Hepatic stellate cell (primary cell): ENCODE measurements around the gene POLH.
"Not testable (repeated sequence)": the region's sequence is repeated elsewhere in the genome, so short reads cannot be mapped to it uniquely, and the experiment has no call there.

Source experiments
- DNase-seq: peaks from one replicate; pipeline ENCODE4 v3.0.0; 2011; ENCODE audit warnings: low spot score

Gene POLH

DNA sequence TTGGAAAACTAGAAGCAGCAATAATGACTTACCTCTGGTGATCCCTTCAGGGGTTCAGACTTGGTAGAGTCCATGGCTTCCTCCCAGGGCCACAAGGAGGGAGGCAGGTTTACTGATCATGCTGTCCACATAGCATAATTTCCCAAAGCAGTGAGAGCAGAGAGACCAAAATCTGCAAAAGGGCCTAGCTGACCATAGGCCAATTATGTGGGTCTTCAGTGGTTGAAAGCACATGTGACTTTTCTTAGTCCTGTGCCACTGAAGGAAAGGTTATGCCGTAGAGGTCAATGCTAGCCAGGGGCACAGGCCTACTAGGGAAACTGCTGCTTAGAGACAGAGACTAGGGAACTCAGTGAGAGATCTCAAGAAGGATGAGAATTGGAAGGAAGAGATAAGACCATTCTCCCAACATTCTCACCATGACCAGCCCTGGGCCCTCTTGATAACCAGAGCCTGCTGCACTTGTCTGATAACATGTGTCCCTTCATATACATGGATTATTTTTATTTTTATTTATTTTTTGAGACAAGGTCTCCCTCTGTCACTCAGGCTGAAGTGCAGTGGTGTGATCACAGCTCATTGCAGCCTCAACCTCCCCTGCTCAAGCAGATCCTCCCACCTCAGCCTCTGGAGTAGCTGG lies 55.1 kb downstream of the POLH start:
- no peak for DNase-seq

DNA sequence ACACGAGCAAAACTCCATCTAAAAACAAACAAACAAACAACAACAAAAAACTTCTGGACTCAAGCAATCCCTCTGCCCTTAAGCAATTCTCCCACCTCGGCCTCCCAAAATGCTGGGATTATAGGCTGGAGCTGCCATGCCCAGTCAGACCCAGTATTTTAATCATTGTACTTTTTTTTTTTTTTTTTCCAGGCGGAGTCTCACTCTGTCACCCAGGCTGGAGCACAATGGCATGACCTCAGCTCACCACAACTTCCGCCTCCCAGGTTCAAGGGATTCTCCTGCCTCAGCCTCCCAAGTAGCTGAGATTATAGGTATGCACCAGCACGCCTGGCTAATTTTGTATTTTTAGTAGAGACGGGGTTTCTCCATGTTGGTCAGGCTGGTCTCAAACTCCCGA lies 57.0 kb downstream of the POLH start:
- not testable (repeated sequence) for DNase-seq

DNA sequence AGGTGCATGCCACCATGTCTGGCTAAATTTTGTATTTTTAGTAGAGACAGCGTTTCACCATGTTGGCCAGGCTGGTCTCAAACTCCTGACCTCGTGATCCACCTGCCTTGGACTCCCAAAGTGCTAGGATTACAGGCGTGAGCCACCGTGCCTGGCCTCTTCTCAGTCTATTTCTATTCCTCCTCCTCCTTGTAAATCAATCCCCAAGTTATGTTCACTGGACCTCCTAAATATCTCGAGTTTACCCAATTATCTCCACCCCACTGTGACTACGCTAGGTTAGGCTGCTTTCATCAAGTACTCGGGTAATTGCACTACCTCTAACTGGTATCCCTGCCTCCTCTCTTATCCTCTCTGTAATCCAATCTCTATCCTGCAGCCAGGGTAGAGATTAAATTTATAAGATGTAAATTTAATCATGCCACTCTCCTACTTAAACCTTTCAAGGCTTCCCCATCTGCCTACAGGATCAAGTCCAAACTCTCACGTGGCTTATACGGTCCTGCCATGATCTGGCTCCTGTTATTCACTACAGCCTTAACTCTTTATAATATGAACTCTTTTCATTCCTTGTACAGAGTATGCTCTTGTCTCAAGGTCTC lies 58.8 kb downstream of the POLH start:
- DNase-seq = no peak

DNA sequence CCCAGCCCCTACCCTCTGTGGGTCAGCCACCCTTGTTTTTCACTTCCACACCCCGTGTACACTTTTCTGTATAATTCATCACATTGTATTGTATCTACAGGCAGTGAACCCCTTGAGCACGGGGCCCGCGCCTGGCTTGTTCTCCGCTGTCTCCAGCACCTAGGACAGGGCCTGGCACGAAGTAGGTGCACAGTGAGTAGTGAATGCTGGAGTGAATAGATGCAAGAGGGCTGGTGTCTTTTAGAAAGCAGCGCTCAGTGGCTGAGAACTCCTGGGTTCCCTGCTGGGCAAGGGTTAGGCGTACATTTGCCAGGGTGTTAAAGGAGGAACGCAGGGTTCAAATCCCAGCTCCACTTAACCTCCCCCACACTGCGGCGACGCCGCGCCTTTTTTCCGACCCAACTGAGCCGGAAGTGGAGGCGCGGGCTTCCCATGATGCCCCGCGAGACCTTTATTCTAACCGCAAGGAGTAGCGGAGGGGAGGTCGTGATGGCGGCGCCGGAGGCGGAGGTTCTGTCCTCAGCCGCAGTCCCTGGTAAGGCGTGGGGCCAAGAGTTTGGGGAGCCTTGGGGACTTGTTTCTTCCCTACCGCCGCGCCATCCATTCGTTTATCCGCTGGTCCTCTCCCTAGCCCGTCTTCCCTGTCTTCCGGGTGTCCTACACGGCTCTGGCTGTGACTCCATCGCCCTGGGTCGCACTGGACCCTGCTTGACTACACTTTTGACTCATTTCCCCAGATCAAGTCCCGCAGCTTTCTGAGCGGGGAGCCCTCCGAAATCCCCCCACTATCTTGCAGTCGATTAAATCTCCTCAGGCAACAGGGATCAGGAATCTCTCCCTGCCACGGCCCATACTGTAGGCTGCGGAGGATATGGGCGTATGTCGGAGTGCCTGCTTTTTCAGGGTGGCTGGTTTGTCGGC lies 59.7 kb downstream of the POLH start, which contains the start of gene MAD2L1BP:
TSS of gene MAD2L1BP (plus strand) at position 454 of the 921 bp plus-strand sequence. CDS start at position 490, 36 bp downstream.
- peak; percentile 77 for DNase-seq

DNA sequence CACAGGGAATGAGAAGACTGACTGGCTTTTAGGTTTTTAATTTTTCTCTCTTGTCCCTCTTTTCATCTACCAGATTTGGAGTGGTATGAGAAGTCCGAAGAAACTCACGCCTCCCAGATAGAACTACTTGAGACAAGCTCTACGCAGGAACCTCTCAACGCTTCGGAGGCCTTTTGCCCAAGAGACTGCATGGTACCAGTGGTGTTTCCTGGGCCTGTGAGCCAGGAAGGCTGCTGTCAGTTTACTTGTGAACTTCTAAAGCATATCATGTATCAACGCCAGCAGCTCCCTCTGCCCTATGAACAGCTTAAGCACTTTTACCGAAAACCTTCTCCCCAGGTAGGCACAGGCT lies 60.3 kb downstream of the POLH start:
- DNase-seq = peak; percentile 19

DNA sequence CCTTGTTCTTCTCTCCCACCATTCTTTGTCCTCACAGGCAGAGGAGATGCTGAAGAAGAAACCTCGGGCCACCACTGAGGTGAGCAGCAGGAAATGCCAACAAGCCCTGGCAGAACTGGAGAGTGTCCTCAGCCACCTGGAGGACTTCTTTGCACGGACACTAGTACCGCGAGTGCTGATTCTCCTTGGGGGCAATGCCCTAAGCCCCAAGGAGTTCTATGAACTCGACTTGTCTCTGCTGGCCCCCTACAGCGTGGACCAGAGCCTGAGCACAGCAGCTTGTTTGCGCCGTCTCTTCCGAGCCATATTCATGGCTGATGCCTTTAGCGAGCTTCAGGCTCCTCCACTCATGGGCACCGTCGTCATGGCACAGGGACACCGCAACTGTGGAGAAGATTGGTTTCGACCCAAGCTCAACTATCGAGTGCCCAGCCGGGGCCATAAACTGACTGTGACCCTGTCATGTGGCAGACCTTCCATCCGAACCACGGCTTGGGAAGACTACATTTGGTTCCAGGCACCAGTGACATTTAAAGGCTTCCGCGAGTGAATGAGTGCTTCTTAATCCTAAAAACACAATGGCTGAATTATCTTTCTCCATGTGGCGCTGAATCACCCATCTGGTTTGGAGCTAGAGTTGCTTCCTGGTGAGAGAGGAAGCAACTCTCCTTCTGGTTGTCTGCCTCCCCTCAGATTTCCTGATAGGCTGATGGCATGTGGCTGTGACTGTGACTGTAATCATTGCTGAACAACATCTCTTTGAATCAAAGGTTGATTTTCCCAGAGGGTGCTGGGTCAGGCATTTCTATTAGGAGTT lies 64.2 kb downstream of the POLH start:
- DNase-seq = no peak

GRCh38 chr6:43644940-43645612 lies 69.1 kb downstream of the POLH start, which contains the start of gene RSPH9:
RSPH9 (plus strand) TSS chr6:43645036; CDS start chr6:43645099, 63 bp downstream.
- peak; percentile 72 for DNase-seq

DNA sequence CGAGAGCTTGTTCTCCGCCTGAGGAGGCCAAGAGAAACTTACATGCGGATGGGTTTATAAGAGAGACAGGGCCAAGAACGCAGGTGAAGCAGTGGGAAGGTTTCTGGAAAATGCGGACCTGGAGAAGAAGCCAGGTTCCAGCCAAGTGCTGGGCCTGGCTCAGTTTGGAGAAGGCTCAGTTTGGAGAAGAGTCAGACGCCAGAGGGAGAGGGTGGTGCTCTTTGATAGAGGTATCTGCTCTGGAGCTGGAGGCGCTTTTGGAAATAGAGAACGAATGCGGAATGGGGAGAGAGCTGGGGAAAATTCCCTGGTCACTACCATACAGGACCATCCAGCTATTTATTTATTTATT lies 69.6 kb downstream of the POLH start:
- no peak for DNase-seq

- no peak for DNase-seq
Observed at GRCh38 chr6:43647613-43648012, 71.6 kb downstream of the POLH start.

GRCh38 chr6:43648248-43648647 lies 72.3 kb downstream of the POLH start:
- DNase-seq = no peak

- DNase-seq = not testable (repeated sequence)
Observed at GRCh38 chr6:43652822-43653221, 76.8 kb downstream of the POLH start.

DNA sequence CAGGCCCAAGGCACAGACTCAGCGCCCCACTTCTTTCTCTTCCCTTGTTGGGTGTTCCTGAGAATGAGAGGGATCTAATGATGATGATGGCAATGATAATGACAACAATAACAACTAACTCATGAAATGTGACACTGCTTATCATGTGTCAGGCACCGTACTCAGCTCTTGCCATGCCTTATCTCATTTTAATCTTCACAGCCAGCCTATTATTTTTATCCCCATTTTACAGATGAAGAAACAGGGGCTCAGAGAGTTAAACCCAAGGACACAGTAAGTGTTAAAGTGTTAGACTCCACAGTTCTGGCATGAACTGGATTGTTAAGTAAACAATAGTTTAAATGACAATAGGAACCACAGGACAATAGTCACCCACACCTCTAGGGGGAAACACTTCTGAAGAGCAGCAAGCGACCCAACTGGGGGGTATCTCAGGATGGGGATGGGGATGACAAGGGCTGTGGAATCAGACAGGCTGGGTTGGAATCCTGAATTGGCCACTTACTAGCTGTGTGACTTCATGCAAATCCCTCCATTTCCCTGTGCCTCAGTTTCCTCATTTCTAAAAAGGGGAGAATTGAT lies 81.3 kb downstream of the POLH start:
- DNase-seq = no peak

DNA sequence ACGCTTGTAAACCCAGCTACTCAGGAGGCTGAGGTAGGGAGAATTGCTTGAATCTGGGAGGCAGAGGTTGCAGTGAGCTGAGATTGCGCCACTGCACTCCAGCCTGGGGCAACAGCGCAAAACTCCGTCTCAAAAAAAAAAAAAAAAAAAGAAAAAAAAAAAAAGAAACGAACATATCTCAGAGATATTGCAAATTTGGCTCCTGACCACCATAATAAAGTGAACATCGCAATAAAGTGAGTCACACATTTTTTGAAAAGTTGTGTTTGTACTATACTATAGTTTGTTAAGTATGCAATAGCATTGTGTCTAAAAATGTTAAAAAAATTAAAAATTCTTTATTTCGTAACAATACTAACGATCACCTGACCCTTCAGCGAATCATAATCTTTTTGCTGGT lies 82.2 kb downstream of the POLH start:
- no peak for DNase-seq

DNA sequence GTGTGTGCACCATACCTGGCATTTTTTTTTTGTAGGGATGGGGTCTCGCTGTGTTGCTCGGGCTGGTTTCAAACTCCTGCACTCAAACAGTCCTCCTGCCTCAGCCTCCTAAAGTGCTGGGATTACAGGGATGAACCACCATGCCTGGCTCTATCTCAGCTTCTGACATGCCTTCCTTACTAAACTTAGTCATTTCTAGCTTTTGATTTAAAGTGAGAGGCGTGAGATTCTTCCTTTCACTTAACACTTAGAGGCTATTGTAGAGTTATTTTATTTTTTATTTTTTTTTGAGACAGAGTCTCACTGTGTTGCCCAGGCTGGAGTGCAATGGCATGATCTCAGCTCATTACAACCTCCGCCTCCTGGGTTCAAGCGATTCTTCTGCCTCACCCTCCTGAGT lies 87.0 kb downstream of the POLH start:
- DNase-seq = not testable (repeated sequence)
